GM19372 (cell line): ENCODE data around the gene ATP9A.
"Not testable (repeated sequence)": the region's sequence is repeated elsewhere in the genome, so short reads cannot be mapped to it uniquely, and the experiment has no call there.

Source experiments
- ATAC-seq: cut with Tn5 transposase; IDR thresholded peaks from one replicate; pipeline ENCODE4 v1.9.1; 2021; ENCODE audit warnings: mild to moderate bottlenecking, low read depth, moderate library complexity; ENCODE audit not compliant: unreplicated experiment

ATP9A gene

DNA sequence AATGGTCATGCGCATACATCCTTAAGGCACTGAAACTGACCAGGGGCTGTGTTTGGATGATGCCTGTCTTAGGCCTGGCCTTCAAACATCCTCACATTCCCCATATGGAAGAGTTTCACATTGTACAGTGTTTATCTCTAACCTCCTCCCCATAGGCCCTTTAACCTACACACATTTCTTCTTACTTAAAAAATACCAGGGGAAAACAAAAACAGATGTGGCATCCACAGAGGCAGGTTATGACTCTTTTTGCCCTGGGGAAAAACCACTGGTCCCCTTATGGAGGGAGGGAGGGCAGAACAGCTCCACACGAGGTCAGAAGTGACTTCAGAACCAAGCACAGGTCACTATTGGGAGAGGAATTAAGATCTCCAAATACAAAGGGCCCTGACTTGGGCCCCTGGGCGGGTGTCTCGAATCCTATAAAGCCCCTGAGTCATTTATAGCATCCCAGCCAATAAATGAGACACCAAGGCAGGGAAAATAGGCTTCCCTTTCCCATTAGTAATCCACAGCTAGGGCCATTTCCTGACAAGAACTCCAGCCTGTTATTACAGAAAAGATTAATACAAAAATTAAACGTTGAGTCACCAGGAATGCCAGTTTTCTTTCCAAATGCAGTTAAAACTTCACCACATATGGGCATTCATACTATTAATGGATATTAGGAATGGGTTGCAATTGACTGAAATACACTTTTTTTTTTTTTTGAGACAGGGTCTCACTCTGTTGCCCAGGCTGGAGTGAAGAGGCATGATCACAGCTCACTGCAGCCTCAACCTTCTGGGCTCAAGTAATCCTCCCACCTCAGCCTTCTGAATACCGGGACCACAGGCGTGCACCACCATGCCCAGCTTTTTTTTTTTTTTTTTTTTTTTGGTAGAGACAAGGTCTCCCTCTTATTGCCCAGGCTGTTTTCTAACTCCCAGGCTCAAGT, 107.2 kb downstream of the ATP9A start:
- ATAC-seq, result no peak

- ATAC-seq, result no peak
Observed at GRCh38 chr20:51659491-51660050, 108.6 kb downstream of the ATP9A start.

DNA sequence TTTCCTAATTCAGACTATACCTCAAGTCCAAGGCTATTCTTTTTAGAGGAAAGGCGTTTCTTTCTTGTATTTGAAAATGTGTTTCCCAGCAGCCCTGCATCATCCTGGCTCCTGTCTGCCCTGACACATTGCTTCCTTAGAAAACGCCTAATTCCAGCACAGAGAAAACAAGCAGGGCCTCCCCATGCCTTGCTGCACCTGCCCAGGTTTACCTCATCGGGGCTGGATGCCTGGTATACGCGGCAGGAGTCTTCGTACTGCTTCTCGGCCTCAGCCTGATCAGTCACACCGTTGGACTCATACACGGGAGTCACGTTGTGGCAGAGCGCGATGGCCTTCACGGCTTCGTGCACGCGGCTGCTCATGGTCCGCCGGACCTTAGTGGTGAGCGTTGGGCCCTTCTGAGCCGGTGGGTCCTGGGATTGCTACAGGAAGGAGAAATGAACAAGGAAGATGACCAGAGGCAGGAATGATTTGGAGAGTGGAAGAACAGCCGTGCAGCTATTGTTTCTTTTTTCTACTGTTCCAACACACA, 111.4 kb downstream of the ATP9A start:
- no peak for ATAC-seq

GRCh38 chr20:51656089-51656488, 112.1 kb downstream of the ATP9A start:
- not testable (repeated sequence) for ATAC-seq

- ATAC-seq, result no peak
Observed at GRCh38 chr20:51654495-51654894, 113.7 kb downstream of the ATP9A start.

GRCh38 chr20:51654060-51654459, 114.1 kb downstream of the ATP9A start:
- ATAC-seq, result no peak

DNA sequence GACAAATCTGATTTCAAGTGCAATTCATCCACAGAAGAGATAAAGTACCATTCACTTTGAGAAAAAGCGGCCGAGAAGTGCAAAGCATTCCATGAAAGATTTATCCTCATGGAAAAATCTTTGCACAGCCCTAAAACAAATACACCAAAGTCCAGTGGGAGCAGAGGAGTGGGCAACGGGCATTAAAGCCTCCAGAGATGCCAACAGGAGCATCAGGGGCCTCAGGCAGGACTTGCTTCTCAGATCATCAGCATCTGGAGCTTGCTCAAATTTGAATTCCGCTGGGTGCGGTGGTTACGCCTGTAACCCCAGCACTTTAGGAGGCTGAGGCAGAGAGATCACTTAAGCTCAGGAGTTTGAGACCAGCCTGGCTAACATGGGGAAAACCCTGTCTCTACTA, 115.0 kb downstream of the ATP9A start:
- ATAC-seq, result no peak

- ATAC-seq, result no peak
Observed at GRCh38 chr20:51651921-51652549, 116.2 kb downstream of the ATP9A start.

- no peak for ATAC-seq
Observed at GRCh38 chr20:51650685-51651134, 117.5 kb downstream of the ATP9A start.

- no peak for ATAC-seq
Observed at GRCh38 chr20:51648571-51648947, 119.6 kb downstream of the ATP9A start.

GRCh38 chr20:51647674-51648570, 120.3 kb downstream of the ATP9A start:
- no peak for ATAC-seq

- not testable (repeated sequence) for ATAC-seq
Observed at GRCh38 chr20:51643810-51644209, 124.4 kb downstream of the ATP9A start.

DNA sequence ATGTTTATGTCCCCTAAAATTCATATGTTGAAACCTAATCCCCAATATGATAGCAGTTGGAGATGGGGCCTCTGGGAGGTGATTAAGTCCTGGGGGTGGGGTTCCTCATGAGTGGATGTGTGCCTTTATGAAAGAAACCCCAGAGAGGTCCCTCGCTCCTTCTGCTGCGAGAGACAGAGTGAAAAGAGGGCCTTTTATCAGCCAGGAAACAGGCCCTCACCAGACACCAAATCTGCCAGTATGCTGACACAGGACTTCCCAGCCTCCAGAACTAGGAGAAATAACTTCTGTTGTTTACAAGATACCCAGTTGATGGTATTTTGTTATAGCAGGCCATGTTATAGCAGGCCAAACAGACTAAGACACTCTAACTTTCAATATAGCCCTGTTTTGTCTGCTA, 124.8 kb downstream of the ATP9A start:
- no peak for ATAC-seq

DNA sequence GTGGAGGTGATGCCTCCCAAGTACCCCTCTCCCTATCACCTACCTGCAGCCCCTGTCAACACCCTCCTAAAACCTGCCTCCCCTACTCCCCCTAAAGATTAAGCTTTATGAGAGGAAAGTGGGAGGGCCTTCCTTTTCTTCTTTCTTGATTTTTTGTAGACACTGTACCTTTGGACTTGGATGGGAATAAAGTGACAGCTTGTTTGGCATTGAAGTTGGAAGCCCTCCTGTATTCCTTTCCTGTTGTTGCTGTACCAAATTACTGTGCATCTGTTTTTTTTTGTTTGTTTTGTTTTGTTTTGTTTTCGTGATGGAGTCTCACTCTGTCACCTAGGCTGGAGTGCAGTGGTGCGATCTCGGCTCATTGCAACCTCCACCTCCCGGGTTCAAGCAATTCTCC, 126.3 kb downstream of the ATP9A start:
- no peak for ATAC-seq

- no peak for ATAC-seq
Observed at GRCh38 chr20:51640743-51641142, 127.4 kb downstream of the ATP9A start.

- peak; percentile 67 for ATAC-seq
Observed at GRCh38 chr20:51639206-51639832, 128.9 kb downstream of the ATP9A start.

DNA sequence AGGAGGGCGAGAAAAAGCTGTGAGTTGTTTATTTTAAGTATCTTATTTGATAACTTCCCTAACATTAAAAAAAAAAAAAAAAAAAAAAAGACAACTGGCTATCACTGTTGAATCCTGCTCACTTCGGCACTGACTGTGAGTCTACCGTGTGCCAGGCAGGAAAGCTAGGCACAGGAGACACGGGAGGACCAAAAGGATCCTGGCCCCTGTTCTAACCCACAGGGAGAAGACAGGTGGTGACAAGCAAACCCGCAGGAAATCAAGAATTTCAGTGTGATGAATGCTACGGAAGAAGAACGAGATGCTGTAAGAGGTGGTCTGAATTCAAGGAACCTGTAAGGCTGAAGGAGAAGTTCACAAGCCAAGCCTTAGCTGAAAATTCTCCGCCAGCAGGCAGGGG, 130.9 kb downstream of the ATP9A start:
- ATAC-seq, result no peak

DNA sequence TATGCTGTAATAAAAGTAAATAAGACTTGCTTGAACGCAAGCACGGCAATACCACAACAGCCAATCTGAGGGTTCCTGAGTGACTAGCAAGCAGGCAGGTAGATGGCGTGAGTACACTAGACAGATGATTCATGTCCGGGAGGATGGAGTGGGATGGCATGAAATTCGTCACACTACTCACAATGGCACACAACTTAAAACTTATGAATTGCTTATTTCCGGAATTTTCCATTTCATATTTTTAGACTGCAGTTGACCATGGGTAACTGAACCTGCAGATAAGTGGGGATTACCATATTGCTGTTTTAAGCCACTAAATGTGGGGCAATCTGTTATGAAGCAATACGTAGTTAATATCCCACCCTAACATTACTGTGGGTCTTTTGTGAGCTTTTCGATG, 132.1 kb downstream of the ATP9A start:
- ATAC-seq, result no peak

DNA sequence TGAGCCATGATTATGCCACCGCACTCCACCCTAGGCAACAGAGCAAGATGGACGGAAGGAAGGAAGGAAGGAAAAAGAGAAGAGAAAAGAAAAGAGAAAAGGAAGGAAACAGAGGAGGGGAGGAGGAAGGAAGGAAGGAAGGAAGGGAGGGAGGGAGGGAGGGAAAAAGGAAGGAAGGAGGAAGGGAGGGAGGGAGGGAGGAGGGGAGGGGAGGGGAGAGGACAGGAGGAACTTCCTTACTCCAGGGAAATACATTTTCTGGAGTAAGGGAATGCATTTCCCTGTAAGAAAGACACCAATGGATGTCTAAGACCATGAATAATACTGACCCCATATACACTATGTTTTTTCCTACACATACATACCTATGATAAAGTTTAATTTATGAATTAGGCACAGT, 132.5 kb downstream of the ATP9A start:
- no peak for ATAC-seq

DNA sequence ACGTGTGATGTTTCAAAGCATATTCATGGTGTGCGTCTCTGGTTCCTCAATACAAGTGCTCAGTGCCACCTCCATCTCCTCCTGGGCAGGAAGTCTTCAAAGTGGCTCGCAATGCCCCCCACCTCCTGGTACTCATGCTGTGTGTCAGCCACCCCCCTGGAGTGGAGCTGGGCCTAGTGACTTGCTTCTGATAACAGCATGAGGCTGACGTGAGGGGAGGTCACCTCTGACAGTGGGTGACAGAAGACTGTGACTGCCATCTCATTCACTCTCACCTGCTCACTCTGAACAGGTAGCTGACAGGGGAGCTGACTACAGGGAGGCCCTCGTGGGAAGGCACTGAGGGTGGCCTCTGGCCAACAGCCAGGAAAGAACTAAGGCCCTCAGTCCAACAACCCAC, 133.3 kb downstream of the ATP9A start:
- no peak for ATAC-seq
